ENCODE measurements around the gene ZNF225.
"Not testable (repeated sequence)": the region's sequence is repeated elsewhere in the genome, so short reads cannot be mapped to it uniquely, and the experiment has no call there.

ZNF225 gene

GRCh38 chr19:44156475-44156874, 43.3 kb downstream of the ZNF225 start:
- DNase-seq (ENCODE audit: low spot score) = no peak
- FAIRE-seq = no peak

GRCh38 chr19:44163789-44164188, 50.6 kb downstream of the ZNF225 start:
- no peak for DNase-seq (ENCODE audit: low spot score)
- FAIRE-seq = no peak

GRCh38 chr19:44164327-44164672, 51.1 kb downstream of the ZNF225 start:
- FAIRE-seq = no peak
- DNase-seq (ENCODE audit: low spot score) = no peak

- peak; percentile 89 for FAIRE-seq
- peak; percentile 94 for DNase-seq (ENCODE audit: low spot score)
These were observed 51.7 kb downstream of the ZNF225 start, which contains the start of gene ZNF226 for GRCh38 chr19:44164673-44165512. Gene ZNF226, plus strand, starts transcription at chr19:44165100. Its CDS starts 4,981 bp downstream, at chr19:44170081.

GRCh38 chr19:44170660-44171059, 57.5 kb downstream of the ZNF225 start:
- not testable (repeated sequence) for DNase-seq (ENCODE audit: low spot score); FAIRE-seq

GRCh38 chr19:44176590-44176989, 63.4 kb downstream of the ZNF225 start:
- no peak for FAIRE-seq
- DNase-seq (ENCODE audit: low spot score) = no peak

GRCh38 chr19:44180968-44181367, 67.8 kb downstream of the ZNF225 start:
- FAIRE-seq (no peak), DNase-seq (ENCODE audit: low spot score) (no peak)

GRCh38 chr19:44182145-44182544, 68.9 kb downstream of the ZNF225 start:
- no peak for DNase-seq (ENCODE audit: low spot score)

More at GRCh38 chr19:44182145-44182544, 68.9 kb downstream of the ZNF225 start:
- FAIRE-seq = no peak
